Endodermal cell (in vitro differentiated cells): ENCODE results near the gene EXOC7. TPM values are rescaled to one million over a fixed set of nuclear protein-coding genes. Genes with fewer than 3 reads are reported as not detected.
A peak's percentile ranks its signal among the peaks of the same experiment; 100 is the strongest.

Experiments used
- DNase-seq: peaks from one replicate; pipeline ENCODE4 v3.0.0-alpha.2; 2017
- H3K27ac ChIP-seq: 2 replicates; pipeline ENCODE4 v1.5.1; 2013; ENCODE audit warnings: mild to moderate bottlenecking, low read depth, low read length, moderate library complexity
- H3K27me3 ChIP-seq: 2 replicates; pipeline ENCODE4 v1.6.1; 2013; ENCODE audit warnings: mild to moderate bottlenecking, low read length, moderate library complexity; ENCODE audit not compliant: insufficient read depth, control insufficient read depth, poor library complexity, severe bottlenecking
- H3K36me3 ChIP-seq: 2 replicates; pipeline ENCODE4 v1.7.0; 2013; ENCODE audit warnings: mild to moderate bottlenecking, low read length, moderate library complexity; ENCODE audit not compliant: control insufficient read depth, insufficient read depth
- H3K4me1 ChIP-seq: one replicate; pipeline ENCODE4 v1.7.0; 2013; ENCODE audit warnings: low read length; ENCODE audit not compliant: control insufficient read depth, insufficient read depth
- H3K4me3 ChIP-seq: 2 replicates; pipeline ENCODE4 v1.5.1; 2013; ENCODE audit warnings: mild to moderate bottlenecking, low read length, moderate library complexity
- H3K9ac ChIP-seq: 2 replicates; pipeline ENCODE4 v1.6.1; 2013; ENCODE audit warnings: mild to moderate bottlenecking, low read length, moderate library complexity; ENCODE audit not compliant: poor library complexity, severe bottlenecking; ENCODE audit errors: extremely low read depth
- H3K9me3 ChIP-seq: 2 replicates; pipeline ENCODE4 v1.6.1; 2013; ENCODE audit warnings: mild to moderate bottlenecking, low read length, moderate library complexity; ENCODE audit not compliant: control insufficient read depth
- H3K27ac Mint-ChIP-seq: 2 replicates; pipeline ENCODE4 v1.8.0; 2020; ENCODE audit warnings: mixed read lengths
- H3K27me3 Mint-ChIP-seq: 2 replicates; pipeline ENCODE4 v1.8.0; 2021; ENCODE audit warnings: mild to moderate bottlenecking, mixed read lengths; ENCODE audit not compliant: insufficient read depth
- H3K36me3 Mint-ChIP-seq: 2 replicates; pipeline ENCODE4 v1.8.0; 2020; ENCODE audit warnings: low read depth, mixed read lengths
- H3K4me1 Mint-ChIP-seq: 2 replicates; pipeline ENCODE4 v1.8.0; 2020; ENCODE audit warnings: mixed read lengths
- H3K4me3 Mint-ChIP-seq: 2 replicates; pipeline ENCODE4 v1.8.0; 2020; ENCODE audit warnings: mild to moderate bottlenecking, moderate library complexity, mixed read lengths
- H3K9me3 Mint-ChIP-seq: 2 replicates; pipeline ENCODE4 v1.8.0; 2020; ENCODE audit warnings: mild to moderate bottlenecking, mixed read lengths
- CTCF ChIP-seq: fragments of 200-600 bp; sonication (generic); conservative IDR thresholded peaks from 2 replicates; pipeline ENCODE4 v1.5.0; 2021; ENCODE audit warnings: antibody characterized with exemption, mild to moderate bottlenecking
- WGBS, 2 experiments: methylation state at CpG; one replicate each; pipeline versions ENCODE4 v1.1.5 to v1.1.7; 2013; ENCODE audit warnings: missing lambda C conversion rate in 2 of 2, mixed read lengths in 1 of 2; ENCODE audit not compliant: insufficient coverage in 1 of 2, insufficient read length in 1 of 2; 5-methylcytosine and 5-hydroxymethylcytosine counted together
- total RNA-seq, 2 donors: library from RNA; stranded (reverse); fragmentation: NEBNext Ultra II Directional in 1 of 2; extraction: Animal tissue kit (Norgen Biotek cat#: 25700) in 1 of 2; gene quantifications; 2 replicates in 1 of 2; 3 replicates in 1 of 2; pipeline ENCODE4 v1.2.1, GENCODE V29; 2021

The EXOC7 gene
- total RNA-seq, 2 donors from 2014 or later, result 159 to 187 TPM

- H3K36me3 ChIP-seq, result no peaks in the 10 kb centered on the region
- peaks cover 3% of the 10 kb centered on the region for H3K27me3 Mint-ChIP-seq
- no peak for TF ChIP-seq CTCF
- no peak overlapping the region for H3K27ac ChIP-seq
- DNase-seq, result no peak
- H3K4me1 ChIP-seq, result no peaks in the 10 kb centered on the region
- H3K4me1 Mint-ChIP-seq, result peaks cover 7% of the 10 kb centered on the region
- no peaks in the 10 kb centered on the region for H3K27me3 ChIP-seq
- H3K27ac Mint-ChIP-seq, result no peak overlapping the region
- no peak overlapping the region for H3K4me3 Mint-ChIP-seq
- H3K4me3 ChIP-seq, result no peak overlapping the region
- H3K9me3 ChIP-seq, result no peaks in the 10 kb centered on the region
- H3K36me3 Mint-ChIP-seq, result no peaks in the 10 kb centered on the region
- no peak overlapping the region for H3K9ac ChIP-seq
- no peaks in the 10 kb centered on the region for H3K9me3 Mint-ChIP-seq
- 84 to 98% methylated on average over 6 to 7 of the region's 7 CpGs for WGBS, 2 experiments
Observed at GRCh38 chr17:76115138-76115754, 11.7 kb upstream of the EXOC7 start.

GRCh38 chr17:76111956-76112355 lies 8.4 kb upstream of the EXOC7 start:
- H3K27ac Mint-ChIP-seq, result no peak overlapping the region
- WGBS, 2 experiments, result 98 to 100% methylated on average over 2 of the region's 2 CpGs

GRCh38 chr17:76107509-76107908 lies 3.9 kb upstream of the EXOC7 start:
- DNase-seq, result no peak
- Mint-ChIP-seq H3K9me3 (peaks cover 3% of the 10 kb centered on the region), H3K36me3 (peaks cover 4% of the 10 kb centered on the region)

More at GRCh38 chr17:76111956-76112355, 8.4 kb upstream of the EXOC7 start:
- Mint-ChIP-seq H3K36me3 (no peaks in the 10 kb centered on the region), H3K4me3 (no peak overlapping the region), H3K9me3 (no peaks in the 10 kb centered on the region), H3K27me3 (peaks cover 3% of the 10 kb centered on the region), H3K4me1 (no peaks in the 10 kb centered on the region)
- Histone ChIP-seq H3K4me3 (no peak overlapping the region), H3K27ac (no peak overlapping the region), H3K4me1 (no peaks in the 10 kb centered on the region), H3K9me3 (no peaks in the 10 kb centered on the region), H3K9ac (no peak overlapping the region), H3K36me3 (no peaks in the 10 kb centered on the region), H3K27me3 (no peaks in the 10 kb centered on the region)
- no peak for DNase-seq
- TF ChIP-seq CTCF, result no peak

More at GRCh38 chr17:76107509-76107908, 3.9 kb upstream of the EXOC7 start:
- Mint-ChIP-seq H3K27ac (no peak overlapping the region), H3K4me3 (no peak overlapping the region), H3K4me1 (peaks cover 15% of the 10 kb centered on the region), H3K27me3 (peaks cover 3% of the 10 kb centered on the region)
- H3K9ac ChIP-seq, result no peak overlapping the region
- WGBS, 2 experiments, result 93% methylated on average over 5 of the region's 6 CpGs; no CpG with 5 or more reads in 1 of the 2 experiments
- peak; percentile 46 for TF ChIP-seq CTCF
- H3K36me3 ChIP-seq, result no peaks in the 10 kb centered on the region
- H3K4me3 ChIP-seq, result no peak overlapping the region
- peaks cover 6% of the 10 kb centered on the region for H3K4me1 ChIP-seq
- H3K27ac ChIP-seq, result no peak overlapping the region
- H3K27me3 ChIP-seq, result no peaks in the 10 kb centered on the region
- H3K9me3 ChIP-seq, result no peaks in the 10 kb centered on the region
